HG03457 (cell line): ENCODE measurements around the gene GET4.

Experiments used
- ATAC-seq: cut with Tn5 transposase; IDR thresholded peaks from one replicate; pipeline ENCODE4 v1.9.1; 2021; ENCODE audit warnings: moderate number of reproducible peaks; ENCODE audit not compliant: unreplicated experiment

Gene GET4

GRCh38 chr7:944744-945143, 68.4 kb downstream of the GET4 start:
- no peak for ATAC-seq

DNA sequence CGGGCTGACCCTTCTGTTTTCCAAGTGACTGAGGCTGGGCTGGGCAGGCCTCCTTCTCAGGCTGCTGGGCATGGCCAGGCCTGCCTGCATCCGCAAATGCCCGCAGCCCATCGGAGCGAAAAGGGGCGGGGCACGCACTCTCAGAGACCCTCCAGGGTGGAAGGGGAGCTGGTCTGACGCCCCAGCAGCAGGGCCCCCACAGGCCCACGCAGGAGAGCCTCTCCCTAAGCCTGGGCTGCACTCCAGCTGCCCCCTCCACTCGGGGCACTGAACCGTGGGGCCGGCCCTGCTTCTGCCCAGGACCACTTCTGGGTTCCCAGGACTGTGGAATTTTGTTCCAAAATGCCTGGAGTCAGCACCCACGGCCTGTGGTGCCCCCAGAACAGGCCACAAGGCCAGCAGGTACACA, 68.8 kb downstream of the GET4 start:
- ATAC-seq: no peak

GRCh38 chr7:945556-946255, 69.4 kb downstream of the GET4 start:
- ATAC-seq: no peak
